Fibroblast of villous mesenchyme (primary cell): ENCODE results near the gene SKA2. TPM values are rescaled to one million over a fixed set of nuclear protein-coding genes. Genes with fewer than 3 reads are reported as not detected.

Experiments used
- DNase-seq: peaks from one replicate; pipeline ENCODE4 v3.0.0-alpha.2; 2010; ENCODE audit warnings: low read depth
- H3K4me3 ChIP-seq: 2 replicates; pipeline ENCODE4 v1.5.1; 2011; ENCODE audit warnings: low read depth, mild to moderate bottlenecking, low read length
- total RNA-seq: library from RNA; depleted of rRNA; stranded (reverse); fragments of >200 nt; gene quantifications from 2 replicates; pipeline ENCODE4 v1.2.3, GENCODE V29; 2012
- TF ChIP-seq, protein P1 (sequence below): IDR thresholded peaks from 2 replicates; pipeline ENCODE4 v1.5.1; 2012; ENCODE audit warnings: low read depth, mild to moderate bottlenecking, low read length; ENCODE audit not compliant: insufficient read depth

The SKA2 gene
- total RNA-seq, 1 donor: 68.2 TPM

DNA sequence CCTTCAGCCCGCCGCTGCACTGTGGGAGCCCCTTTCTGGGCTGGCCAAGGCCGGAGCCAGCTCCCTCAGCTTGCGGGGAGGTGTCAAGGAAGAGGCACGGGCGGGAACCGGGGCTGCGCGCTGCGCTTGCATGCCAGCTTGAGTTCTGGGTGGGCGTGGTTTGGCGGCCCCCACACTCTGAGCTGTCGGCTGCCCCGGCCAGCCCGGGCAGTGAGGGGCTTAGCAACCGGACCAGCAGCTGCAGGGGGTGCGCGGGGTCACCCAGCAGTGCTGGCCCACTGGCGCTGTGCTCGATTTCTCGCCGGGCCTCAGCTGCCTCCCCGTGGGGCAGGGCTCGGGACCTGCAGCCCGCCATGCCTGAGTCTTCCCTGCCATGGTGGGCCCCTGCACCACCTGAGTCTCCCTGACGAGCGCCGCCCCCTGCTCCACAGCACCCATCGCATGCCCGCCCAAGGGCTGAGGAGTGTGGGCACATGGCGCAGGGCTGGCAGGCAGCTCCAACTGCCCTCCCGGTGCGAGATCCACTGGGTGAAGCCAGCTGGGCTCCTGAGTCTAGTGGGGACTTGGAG, 17.5 kb upstream of the SKA2 start:
- TF ChIP-seq, protein P1, sequence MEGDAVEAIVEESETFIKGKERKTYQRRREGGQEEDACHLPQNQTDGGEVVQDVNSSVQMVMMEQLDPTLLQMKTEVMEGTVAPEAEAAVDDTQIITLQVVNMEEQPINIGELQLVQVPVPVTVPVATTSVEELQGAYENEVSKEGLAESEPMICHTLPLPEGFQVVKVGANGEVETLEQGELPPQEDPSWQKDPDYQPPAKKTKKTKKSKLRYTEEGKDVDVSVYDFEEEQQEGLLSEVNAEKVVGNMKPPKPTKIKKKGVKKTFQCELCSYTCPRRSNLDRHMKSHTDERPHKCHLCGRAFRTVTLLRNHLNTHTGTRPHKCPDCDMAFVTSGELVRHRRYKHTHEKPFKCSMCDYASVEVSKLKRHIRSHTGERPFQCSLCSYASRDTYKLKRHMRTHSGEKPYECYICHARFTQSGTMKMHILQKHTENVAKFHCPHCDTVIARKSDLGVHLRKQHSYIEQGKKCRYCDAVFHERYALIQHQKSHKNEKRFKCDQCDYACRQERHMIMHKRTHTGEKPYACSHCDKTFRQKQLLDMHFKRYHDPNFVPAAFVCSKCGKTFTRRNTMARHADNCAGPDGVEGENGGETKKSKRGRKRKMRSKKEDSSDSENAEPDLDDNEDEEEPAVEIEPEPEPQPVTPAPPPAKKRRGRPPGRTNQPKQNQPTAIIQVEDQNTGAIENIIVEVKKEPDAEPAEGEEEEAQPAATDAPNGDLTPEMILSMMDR: no peak
- H3K4me3 ChIP-seq: no peak overlapping the region
- DNase-seq: no peak

DNA sequence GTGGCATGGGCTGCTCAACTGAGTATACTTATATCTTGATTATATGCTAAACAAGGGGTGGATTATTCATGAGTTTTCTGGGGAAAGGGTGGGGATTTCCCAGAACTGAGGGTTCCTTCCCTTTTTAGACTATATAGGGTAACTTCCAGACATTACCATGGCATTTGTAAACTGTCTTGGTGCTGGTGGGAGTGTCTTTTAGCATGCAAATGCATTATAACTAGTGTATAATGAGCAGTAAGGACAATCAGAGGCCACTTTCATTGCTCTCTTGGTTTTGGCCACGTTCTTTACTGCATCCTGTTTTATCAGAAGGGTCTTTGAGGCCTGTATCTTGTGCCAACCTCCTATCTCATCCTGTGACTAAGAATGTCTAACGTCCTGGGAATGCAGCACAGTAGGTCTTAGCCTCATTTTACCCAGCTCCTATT, 12.6 kb upstream of the SKA2 start:
- TF ChIP-seq, protein P1: no peak
- H3K4me3 ChIP-seq: no peak overlapping the region
- no peak for DNase-seq

GRCh38 chr17:59165933-59166342, 11.0 kb upstream of the SKA2 start:
- peak; percentile 45 for DNase-seq
- TF ChIP-seq, protein P1: peak; percentile 62
- H3K4me3 ChIP-seq: no peak overlapping the region

- DNase-seq: no peak
- TF ChIP-seq, protein P1: no peak
- no peak overlapping the region for H3K4me3 ChIP-seq
Observed at GRCh38 chr17:59161477-59161876, 6.5 kb upstream of the SKA2 start.

GRCh38 chr17:59160157-59161025, 5.4 kb upstream of the SKA2 start:
- peak; percentile 51 for DNase-seq
- TF ChIP-seq, protein P1: no peak
- peak overlapping the region; percentile 24 for H3K4me3 ChIP-seq

- TF ChIP-seq, protein P1: no peak
- peak; percentile 100 for DNase-seq
- peak within 1 kb of the TSS; percentile 77 for H3K4me3 ChIP-seq
Observed at GRCh38 chr17:59155439-59156177, 622 bp upstream of the SKA2 start, which contains the start of gene PRR11. Gene PRR11, plus strand, starts transcription at chr17:59155746. Its CDS starts 14,007 bp downstream, at chr17:59169753.
